Adipose tissue (tissue), 3 donors: ENCODE measurements around the gene SPHK2. TPM values are rescaled to one million over a fixed set of nuclear protein-coding genes. Genes with fewer than 3 reads are reported as not detected.
A peak's percentile ranks its signal among the peaks of the same experiment; 100 is the strongest.
"Not testable (repeated sequence)": the region's sequence is repeated elsewhere in the genome, so short reads cannot be mapped to it uniquely, and the experiment has no call there.

Experiments used
- H3K27ac ChIP-seq: one replicate; pipeline ENCODE4 v1.5.1; 2013; ENCODE audit warnings: low read depth, low read length
- WGBS, 3 donors: extraction: QIAGEN DNeasy Blood & Tissue Kit; methylation state at CpG; one replicate each; pipeline ENCODE4 v1.1.7; 2013; 5-methylcytosine and 5-hydroxymethylcytosine counted together
- polyA plus RNA-seq, 3 donors: library from polyadenylated mRNA; stranded (reverse); fragments of 200-250 nt; gene quantifications; one replicate each; pipeline ENCODE4 v1.2.3, GENCODE V29; 2013
- donor health status: healthy with polysubstance abuse.
- donor health status: Bipolar disorder and iron deficiency.
- donor health status: healthy.

SPHK2 gene
- polyA plus RNA-seq, 3 donors: 8.4 to 17.8 (median 17.7) TPM

DNA sequence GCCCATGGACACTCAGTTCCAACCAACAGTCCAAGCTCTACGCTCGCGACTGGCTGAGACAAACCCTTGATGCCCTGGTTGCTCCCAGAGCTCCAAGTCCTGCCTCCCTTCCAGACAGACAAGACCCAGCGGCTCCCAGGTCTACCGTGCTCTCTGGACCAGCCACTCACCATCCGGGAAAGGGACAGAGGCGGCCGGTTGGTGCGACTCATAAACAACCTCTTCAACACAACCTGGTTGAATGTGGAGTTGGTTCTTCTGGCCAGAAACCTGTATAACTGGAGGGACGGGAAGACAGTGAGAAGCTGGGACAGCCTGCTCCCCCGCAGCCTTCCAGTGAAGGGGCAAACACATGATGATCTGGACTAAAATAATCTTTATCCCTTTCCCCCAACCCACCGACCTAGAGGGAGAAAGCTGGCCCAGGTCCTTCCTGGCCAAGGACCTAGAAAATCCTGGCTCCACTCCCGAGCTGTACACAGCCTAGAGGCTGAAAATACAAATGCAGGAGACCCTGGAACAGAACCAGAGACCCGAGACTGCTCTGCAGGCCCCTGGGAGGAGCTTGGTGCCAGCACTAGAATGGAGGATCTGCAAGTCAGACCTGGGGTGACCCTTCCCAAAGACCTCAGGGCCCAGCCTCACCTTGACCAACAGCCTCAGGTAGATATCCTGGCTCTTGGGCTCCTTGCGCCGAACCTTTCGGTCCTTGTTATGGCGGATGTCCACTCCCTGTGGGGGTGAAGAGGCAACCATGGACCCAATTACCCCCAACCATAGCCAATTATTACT lies 2.0 kb upstream of the SPHK2 start:
- 46 to 70% (median 61%) methylated on average over 18 of the region's 18 CpGs for WGBS, 3 donors
- H3K27ac ChIP-seq: no peak overlapping the region

DNA sequence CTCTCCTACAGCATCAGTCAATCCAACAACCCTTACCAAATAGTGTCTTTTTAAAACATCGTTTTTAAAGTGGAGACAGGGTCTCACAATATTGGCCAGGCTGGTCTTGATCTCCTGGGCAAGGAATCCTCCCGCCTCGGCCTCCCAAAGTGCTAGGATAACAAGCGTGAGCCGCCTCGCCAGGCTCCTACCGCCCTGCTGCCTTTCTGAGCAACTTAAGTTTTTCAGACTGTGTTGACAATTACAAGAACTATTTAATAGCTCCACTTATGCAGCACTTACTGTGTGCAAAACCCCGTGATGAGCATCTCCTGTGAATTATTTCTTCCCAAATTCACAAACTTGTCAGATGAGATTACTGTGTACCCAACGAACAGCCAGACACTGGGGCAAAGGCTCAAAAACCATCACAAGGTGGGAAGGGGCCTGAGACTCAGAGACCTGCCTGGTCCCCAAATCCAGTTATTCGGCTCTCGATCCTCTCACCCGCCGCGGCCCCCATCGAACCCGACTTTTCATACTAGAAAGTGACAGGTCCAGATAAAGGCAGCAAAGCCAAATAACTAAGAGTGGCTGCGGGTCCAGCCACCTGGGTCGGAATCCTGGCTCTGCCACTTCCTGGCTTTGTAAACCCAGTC lies 909 bp upstream of the SPHK2 start:
- no peak overlapping the region for H3K27ac ChIP-seq
- 1% methylated on average over 18 of the region's 18 CpGs for WGBS, 3 donors

DNA sequence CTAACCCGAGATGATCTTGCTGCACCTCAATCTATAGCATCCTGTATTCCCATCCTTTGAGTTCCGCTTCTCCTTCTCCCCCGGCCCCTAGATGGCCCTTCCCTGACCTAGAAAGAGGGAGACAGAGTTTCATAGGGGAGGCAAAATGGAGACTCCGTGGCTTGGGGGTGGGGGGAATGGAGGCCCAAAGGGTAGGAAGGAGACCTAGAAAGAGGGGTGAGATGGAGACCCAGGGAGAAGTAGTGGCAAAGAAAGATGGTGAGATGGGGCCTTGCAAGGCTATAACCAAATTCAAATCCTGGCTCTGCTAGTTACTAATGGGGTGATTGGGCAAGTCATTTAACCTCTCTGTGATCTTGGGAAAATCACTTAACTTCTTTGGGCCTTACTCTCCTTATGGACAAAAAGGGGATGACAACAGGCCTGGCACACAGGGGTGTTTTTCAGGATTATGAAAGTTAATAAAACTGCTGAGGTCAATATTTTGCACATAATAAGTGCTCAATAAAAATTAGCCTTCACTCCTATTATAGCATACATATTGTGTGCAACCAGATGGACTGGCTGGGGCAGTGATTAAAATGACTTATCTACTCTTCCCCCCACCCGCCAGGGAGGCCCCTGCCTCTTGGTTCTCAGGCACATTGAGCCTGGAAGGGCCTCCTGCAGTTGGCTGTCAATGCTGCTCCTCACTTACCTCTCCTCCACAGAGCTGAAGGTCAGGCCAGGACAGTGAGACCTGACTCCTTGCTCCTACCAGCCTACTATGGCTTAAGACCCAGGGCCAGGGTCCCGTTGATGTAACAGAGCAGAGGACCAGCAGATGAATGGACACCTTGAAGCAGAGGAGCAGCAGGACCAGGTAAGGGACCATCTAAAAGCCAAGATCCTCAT lies 633 bp downstream of the SPHK2 start:
- 29 to 31% (median 30%) methylated on average over 6 of the region's 6 CpGs for WGBS, 3 donors

DNA sequence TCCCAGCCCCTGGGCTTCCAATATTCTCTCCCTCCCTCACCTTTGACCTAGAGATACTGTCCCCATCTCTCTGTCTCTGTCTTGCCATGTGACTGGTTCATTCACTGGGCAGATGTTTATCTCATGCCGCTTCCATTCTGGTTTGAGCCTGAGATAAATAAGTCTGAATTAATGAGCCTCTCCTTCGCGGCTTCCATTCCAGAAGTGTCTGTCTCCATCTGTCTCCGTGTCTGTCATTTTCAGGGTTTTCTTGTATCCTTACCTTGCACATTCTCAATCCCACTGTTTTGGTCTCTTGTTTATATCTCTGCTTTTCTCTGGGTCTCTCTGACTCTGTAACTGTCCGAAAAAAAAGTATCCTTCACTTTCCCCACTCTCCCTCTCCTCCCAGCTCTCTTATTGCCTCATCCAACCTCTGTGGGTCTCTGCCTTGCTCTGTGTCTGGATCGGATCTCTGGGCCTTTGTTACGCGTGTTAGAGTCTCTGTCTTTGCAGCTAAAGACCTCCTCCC lies 4.3 kb downstream of the SPHK2 start:
- 21 to 37% (median 28%) methylated on average over 8 of the region's 8 CpGs for WGBS, 3 donors
- H3K27ac ChIP-seq: peak overlapping the region; percentile 3

More for the DNA sequence above, 633 bp downstream of the SPHK2 start:
- H3K27ac ChIP-seq: peak overlapping the region; percentile 51

DNA sequence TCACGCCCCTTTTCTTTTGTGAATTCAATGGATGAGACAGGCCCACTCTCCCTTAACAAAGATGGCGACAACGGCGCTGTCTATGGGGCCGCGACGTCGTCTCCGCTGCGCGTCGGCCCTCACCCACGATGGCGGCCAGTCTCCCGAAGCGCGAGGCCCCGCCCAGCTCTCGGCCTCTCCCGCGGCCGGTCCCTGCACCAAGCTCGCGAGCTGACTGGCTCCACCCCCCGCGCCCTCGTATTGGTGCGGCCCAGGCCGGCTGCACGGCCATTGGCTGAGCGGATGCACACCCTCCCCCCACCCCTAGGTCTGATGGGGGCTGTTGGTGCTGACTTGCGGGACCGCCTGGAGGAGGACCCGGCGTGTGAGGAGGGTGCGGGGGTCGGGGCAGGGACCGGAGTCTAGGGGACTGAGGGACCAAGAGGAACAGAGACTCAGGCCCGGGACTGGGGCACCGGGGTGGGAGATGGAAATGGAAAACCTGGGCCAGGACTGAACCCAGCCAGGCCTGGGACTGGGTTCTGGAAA lies 4.8 kb downstream of the SPHK2 start:
- WGBS, 3 donors: 0 to 1% (median 1%) methylated on average over 40 of the region's 40 CpGs

DNA sequence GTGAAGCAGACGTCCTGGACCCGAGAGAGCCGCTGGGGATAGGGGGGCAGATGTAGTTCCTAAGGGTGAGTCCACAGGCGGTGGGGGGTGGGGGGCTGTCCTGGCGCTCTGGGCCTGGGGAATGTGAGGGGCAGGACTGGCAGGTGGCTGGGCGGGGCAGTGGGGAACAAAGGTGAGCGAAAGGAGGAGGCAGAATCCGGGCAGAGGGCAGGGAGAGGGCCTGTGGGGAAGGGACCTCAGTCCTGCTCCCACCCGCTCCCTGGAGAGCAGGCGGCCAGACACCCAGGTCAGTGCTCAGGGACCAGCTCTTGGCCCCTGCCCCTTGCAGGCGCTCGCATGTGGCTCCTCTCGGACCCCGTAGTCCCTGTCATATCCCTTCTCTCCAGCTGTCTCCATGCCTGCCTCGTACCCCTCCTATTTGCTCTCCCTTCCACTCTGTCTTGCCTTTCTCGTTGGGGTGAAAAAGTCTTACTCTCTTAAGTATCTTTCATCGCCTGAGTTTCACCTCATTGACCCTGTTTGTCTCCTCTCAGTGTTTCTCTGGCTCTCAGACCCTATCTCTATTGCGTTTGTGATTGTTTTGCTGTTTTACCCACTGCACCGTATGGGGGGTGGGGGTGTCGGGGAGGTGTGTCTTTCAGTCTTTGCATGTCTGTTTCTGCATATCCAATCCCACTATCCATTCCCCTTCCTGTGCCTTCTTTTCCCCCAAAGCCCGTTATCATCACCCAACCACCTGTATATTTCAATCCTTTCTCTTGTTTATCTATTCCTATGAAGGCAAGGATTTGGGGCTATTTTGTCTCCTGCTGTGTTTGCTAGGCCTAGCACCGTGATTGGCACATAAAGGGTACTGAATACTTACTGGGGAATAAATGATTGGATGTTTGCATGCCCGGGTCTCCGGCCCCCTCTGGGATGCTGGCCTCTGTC lies 5.8 kb downstream of the SPHK2 start:
- whole genome bisulfite sequencing, 3 donors: 55 to 75% (median 68%) methylated on average over 22 to 24 of the region's 24 CpGs

More for the DNA sequence above, 4.8 kb downstream of the SPHK2 start:
- peak overlapping the region; percentile 3 for H3K27ac ChIP-seq

DNA sequence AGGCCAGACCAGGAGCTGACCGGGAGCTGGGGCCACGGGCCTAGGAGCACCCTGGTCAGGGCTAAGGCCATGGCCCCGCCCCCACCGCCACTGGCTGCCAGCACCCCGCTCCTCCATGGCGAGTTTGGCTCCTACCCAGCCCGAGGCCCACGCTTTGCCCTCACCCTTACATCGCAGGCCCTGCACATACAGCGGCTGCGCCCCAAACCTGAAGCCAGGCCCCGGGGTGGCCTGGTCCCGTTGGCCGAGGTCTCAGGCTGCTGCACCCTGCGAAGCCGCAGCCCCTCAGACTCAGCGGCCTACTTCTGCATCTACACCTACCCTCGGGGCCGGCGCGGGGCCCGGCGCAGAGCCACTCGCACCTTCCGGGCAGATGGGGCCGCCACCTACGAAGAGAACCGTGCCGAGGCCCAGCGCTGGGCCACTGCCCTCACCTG lies 6.6 kb downstream of the SPHK2 start:
- no peak overlapping the region for H3K27ac ChIP-seq
- 90 to 94% (median 91%) methylated on average over 30 of the region's 30 CpGs for WGBS, 3 donors

More for the DNA sequence above, 5.8 kb downstream of the SPHK2 start:
- H3K27ac ChIP-seq: no peak overlapping the region

DNA sequence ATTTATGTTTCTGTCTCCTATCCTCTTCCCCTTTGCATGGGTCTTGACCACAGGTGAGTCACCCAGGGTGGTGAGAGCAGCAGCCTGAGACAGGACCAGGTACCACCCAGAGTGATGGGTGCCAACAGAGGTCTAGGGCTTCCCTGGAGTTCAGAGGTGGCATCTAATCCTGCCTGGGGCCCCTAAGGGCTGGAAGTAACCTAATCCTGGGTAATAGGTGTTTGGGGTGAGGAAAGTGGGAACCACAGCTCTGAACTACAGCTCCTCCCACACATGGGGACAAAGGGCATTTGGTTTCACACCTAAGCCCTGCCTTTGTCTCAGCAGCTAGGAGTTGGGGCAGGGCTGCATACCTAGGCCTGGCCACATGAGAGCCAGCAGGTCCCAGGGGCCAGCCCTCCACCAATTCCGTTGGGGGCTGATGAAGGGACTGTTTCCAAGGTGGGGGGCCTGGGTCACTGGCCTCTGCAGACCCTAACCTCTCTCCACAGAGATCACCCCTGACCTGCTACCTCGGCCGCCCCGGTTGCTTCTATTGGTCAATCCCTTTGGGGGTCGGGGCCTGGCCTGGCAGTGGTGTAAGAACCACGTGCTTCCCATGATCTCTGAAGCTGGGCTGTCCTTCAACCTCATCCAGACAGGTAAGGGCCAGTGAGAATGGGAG lies 8.0 kb downstream of the SPHK2 start:
- WGBS, 3 donors: 64 to 78% (median 74%) methylated on average over 6 of the region's 6 CpGs
- no peak overlapping the region for H3K27ac ChIP-seq

DNA sequence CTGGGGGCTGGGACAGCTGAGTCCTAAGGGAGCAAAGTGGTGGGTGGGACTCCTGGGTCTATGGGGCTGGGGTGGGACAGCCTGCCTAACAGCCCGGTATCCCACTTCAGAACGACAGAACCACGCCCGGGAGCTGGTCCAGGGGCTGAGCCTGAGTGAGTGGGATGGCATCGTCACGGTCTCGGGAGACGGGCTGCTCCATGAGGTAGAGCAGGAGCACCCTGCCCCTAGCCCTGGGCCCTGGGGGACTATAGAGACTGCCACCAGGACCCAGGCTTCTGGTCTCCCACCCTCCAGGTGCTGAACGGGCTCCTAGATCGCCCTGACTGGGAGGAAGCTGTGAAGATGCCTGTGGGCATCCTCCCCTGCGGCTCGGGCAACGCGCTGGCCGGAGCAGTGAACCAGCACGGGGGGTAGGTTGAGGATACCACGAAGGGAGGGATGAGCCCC lies 8.6 kb downstream of the SPHK2 start:
- no peak overlapping the region for H3K27ac ChIP-seq
- WGBS, 3 donors: 85 to 89% (median 88%) methylated on average over 17 of the region's 17 CpGs

DNA sequence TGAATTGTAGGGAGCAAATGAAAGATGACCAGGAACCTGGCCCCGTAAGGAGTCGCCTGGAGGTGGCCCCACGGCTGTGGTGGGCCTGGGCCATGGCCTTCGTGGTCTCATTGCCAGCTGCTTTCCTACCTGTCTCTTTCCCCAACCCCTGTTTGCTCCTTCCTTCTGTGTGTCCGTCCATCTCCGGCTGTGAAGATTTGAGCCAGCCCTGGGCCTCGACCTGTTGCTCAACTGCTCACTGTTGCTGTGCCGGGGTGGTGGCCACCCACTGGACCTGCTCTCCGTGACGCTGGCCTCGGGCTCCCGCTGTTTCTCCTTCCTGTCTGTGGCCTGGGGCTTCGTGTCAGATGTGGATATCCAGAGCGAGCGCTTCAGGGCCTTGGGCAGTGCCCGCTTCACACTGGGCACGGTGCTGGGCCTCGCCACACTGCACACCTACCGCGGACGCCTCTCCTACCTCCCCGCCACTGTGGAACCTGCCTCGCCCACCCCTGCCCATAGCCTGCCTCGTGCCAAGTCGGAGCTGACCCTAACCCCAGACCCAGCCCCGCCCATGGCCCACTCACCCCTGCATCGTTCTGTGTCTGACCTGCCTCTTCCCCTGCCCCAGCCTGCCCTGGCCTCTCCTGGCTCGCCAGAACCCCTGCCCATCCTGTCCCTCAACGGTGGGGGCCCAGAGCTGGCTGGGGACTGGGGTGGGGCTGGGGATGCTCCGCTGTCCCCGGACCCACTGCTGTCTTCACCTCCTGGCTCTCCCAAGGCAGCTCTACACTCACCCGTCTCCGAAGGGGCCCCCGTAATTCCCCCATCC lies 9.4 kb downstream of the SPHK2 start:
- no peak overlapping the region for H3K27ac ChIP-seq
- WGBS, 3 donors: 78 to 84% (median 80%) methylated on average over 29 to 34 of the region's 34 CpGs

DNA sequence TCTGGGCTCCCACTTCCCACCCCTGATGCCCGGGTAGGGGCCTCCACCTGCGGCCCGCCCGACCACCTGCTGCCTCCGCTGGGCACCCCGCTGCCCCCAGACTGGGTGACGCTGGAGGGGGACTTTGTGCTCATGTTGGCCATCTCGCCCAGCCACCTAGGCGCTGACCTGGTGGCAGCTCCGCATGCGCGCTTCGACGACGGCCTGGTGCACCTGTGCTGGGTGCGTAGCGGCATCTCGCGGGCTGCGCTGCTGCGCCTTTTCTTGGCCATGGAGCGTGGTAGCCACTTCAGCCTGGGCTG lies 9.9 kb downstream of the SPHK2 start:
- no peak overlapping the region for H3K27ac ChIP-seq
- WGBS, 3 donors: 93 to 95% (median 95%) methylated on average over 21 to 22 of the region's 22 CpGs

DNA sequence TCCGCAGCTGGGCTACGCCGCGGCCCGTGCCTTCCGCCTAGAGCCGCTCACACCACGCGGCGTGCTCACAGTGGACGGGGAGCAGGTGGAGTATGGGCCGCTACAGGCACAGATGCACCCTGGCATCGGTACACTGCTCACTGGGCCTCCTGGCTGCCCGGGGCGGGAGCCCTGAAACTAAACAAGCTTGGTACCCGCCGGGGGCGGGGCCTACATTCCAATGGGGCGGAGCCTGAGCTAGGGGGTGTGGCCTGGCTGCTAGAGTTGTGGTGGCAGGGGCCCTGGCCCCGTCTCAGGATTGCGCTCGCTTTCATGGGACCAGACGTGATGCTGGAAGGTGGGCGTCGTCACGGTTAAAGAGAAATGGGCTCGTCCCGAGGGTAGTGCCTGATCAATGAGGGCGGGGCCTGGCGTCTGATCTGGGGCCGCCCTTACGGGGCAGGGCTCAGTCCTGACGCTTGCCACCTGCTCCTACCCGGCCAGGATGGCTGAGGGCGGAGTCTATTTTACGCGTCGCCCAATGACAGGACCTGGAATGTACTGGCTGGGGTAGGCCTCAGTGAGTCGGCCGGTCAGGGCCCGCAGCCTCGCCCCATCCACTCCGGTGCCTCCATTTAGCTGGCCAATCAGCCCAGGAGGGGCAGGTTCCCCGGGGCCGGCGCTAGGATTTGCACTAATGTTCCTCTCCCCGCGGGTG lies 10.4 kb downstream of the SPHK2 start:
- WGBS, 3 donors: 67 to 74% (median 68%) methylated on average over 48 of the region's 48 CpGs
- no peak overlapping the region for H3K27ac ChIP-seq

DNA sequence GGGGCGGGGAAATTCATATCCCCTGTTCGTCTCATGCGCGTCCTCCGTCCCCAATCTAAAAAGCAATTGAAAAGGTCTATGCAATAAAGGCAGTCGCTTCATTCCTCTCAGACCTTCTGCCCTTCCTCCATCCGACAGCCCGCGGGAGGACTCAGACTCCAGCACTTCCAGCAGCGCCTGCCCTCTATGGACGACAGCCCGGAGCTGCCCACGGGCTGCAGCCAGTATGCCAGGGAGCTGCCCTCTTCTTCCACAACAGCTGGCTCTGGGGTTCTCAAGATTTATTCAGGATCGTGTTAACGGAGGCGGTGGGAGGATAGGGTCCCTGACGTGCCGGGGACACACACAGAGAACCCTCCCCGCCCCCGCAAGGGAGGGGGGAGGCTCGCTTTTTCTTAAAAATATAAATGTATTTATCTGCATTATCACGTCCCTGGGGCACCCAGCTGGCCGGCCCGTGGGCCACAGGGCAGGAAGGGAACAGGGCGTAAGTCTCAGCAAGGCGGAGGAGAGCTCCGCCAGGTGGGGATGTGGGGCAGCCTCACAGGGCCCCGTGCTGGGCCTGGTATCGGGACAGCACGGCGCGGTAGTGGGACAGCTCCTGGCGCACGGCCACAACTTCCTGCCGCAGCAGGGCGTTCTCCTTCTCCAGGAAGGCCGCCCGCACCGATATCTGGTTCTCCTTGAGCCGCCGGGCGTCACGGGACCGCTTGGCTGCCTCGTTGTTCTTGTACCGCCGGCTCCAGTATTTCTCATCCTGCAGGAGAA lies 11.2 kb downstream of the SPHK2 start:
- no peak overlapping the region for H3K27ac ChIP-seq
- 28 to 50% (median 32%) methylated on average over 45 to 47 of the region's 47 CpGs for WGBS, 3 donors

DNA sequence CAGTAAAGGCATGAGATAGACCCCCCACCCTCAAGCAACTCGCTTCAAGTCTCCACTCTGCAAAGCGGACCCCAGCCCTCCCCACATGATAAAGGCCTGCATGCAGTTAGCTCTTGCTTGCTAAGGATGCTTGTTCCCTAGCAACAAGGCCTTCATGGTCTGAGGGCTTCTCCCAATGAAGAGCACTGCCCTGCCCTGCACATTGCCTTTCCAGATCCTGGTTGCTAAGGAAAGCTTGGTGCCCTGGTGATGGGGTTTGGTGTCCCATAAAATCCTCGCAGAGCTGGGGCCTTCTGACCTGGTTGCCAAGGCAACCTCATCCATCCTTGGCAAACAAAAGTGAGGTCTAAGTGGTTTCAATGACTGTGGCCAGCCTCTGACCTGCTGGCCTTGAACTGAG lies 11.9 kb downstream of the SPHK2 start:
- 70 to 76% (median 76%) methylated on average over 3 of the region's 3 CpGs for WGBS, 3 donors
- H3K27ac ChIP-seq: no peak overlapping the region

DNA sequence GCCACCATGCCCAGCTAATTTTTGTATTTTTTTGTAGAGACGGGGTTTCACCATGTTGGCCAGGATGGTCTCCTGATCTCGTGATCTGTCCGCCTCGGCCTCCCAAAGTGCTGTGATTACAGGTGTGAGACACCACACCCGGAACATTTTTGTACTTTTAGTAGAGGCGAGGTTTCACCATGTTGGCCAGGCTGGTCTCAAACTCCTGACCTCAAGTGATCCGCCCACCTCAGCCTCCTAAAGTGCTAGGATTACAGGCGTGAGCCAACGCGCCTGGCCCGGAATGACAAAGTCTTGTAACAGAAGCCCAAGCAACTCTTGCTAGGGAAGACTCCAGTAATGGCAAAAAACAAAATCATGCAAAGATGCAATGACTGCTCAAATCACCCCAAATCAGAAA lies 13.0 kb downstream of the SPHK2 start:
- WGBS, 3 donors: 91 to 94% (median 92%) methylated on average over 11 of the region's 11 CpGs

More for the DNA sequence above, 13.0 kb downstream of the SPHK2 start:
- not testable (repeated sequence) for H3K27ac ChIP-seq
